Renal cortex interstitium (tissue), 11 donors: ENCODE measurements around the gene ADI1. TPM values are rescaled to one million over a fixed set of nuclear protein-coding genes. Genes with fewer than 3 reads are reported as not detected.
"Not testable (repeated sequence)": the region's sequence is repeated elsewhere in the genome, so short reads cannot be mapped to it uniquely, and the experiment has no call there.

Experiments used
- DNase-seq, 11 donors: peaks; one replicate each; pipeline ENCODE4 v3.0.0-alpha.2; 2013; ENCODE audit warnings: low read depth in 9 of 11, low spot score in 4 of 11; ENCODE audit errors: extremely low read depth in 1 of 11
- polyA plus RNA-seq, 3 donors: library from polyadenylated mRNA; unstranded; fragments of 120-200 nt; gene quantifications; one replicate each; pipeline ENCODE4 v1.2.1, GENCODE V29; 2013; ENCODE audit not compliant: insufficient read length in 3 of 3

Gene ADI1
- polyA plus RNA-seq, 3 donors, result 69.5 to 72.3 (median 70.5) TPM

DNA sequence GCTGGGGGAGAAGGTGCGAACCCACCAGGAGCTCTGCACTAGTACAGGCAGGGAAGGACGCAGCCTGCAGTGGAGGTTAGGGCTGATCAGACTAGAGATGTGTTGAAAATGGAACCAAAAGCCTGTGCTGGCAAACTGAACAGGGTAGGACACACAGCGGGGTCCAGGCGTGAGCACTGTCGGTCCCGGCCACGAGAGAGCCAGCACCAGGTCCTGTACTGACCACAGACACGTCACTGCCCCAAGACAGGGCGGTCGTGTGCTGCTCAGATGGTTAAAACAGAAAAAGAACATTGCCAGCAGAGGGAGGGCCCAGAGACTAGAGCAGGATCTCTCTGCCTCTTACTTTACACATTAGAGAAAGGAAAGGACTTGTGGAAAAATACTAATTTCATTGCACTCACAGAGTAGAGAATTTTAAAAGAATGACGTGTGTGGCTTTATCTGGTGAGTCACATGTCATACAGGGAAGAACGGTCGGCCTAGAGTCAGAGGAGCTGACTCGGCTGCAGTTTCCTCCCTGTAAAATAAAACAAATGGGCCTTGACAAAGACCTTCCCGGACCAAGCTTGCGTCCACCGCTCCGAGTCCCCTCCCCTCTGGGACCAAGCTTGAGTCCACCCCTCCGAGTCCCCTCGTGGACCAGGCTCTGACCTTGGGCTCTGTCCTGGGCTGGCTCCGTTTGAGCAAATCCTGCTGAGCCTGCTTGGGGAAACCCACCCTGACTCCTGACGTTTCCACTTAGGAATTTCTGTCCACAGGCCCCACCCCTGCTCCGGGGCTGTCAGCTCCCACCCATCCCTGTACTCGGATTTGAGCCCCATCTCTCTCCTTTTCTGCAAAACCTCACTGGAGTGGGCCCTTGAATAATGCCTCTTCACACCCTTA, 16.7 kb upstream of the ADI1 start:
- peak in 10 of 11 donors; percentile 52 to 86 (median 70) for DNase-seq

DNA sequence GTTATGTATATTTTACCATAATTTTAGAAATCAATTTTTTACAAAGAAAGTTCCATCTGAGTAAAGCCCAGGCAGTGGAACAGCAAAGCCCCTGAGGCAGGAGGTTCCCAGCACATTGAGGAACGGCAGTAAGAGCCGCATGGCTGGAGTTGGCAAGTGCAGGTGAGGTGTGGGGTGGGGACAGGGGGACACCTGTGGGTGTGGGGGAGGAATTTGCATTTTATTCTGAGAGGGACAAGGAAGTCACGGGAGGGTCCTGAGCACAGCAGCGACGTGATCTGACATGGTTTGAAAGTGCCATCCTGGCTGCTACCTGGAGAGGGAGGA, 16.1 kb upstream of the ADI1 start:
- DNase-seq, result peak in 1 of 11 donors; percentile 20

DNA sequence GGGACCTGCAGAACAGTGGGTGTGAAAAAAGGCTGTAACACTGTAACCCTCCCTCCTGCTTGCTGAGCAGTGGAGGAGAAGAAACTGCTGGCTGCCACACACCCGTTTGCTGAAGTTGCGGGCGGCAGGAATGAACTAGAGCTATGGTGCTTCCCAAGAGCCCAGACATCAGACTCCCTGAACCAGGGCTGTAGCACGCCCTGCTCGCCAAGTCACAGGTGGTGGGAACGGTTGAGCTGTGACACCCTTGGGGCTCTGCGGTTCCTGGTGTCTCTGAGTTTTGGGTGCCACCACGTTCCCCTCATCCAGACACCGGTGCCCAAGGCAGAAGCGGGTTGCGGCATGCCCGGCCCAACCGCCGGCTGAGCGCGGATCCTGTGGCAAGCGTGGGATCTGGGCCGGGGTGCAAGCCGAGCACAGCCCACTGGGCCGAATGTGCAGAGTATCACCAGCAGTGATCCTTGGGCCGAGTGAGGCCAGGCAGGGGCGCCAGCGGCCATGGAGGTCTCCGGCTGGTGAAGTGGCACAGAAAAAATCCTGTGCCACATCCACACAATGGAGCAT, 15.0 kb upstream of the ADI1 start:
- DNase-seq, result no peak

DNA sequence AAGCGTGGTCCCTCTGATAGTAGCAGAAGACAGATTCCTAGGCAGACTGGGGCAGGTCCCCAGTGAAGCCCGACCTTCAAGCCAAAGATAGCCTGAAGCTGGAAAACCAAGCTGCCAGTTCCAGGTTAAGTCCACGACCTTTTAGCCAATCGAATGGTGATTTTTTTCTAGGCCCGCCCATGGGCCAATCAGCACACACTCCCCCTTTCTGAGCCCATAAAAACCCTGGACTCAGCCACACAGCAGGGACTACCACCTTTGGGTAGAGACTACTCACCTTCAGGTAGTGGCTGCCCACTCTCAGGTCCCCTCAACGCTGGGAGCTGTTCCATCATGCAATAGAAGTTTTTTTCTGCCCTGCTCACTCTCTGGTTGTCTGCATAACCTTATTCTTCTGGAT, 14.5 kb upstream of the ADI1 start:
- DNase-seq, result no peak

DNA sequence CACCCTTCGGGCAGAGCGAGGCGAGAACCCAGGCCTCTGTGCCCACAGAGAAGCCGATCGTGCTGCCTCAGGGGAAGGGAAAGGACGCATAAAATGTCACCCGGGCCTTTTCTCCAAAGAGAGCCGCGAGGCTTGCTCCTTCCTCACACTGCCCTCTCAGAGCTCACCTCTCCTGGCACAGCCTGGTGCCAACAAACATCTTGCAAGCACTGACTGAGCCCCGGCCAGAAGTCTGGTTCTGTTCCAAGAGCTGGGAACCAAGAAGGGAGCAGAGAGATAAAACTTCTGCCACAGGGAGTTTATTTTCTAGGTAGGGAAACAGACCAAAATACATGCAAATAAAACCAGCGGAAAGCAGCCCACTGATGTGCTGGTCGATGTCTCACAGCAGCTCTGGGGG, 13.6 kb upstream of the ADI1 start:
- DNase-seq, result no peak

DNA sequence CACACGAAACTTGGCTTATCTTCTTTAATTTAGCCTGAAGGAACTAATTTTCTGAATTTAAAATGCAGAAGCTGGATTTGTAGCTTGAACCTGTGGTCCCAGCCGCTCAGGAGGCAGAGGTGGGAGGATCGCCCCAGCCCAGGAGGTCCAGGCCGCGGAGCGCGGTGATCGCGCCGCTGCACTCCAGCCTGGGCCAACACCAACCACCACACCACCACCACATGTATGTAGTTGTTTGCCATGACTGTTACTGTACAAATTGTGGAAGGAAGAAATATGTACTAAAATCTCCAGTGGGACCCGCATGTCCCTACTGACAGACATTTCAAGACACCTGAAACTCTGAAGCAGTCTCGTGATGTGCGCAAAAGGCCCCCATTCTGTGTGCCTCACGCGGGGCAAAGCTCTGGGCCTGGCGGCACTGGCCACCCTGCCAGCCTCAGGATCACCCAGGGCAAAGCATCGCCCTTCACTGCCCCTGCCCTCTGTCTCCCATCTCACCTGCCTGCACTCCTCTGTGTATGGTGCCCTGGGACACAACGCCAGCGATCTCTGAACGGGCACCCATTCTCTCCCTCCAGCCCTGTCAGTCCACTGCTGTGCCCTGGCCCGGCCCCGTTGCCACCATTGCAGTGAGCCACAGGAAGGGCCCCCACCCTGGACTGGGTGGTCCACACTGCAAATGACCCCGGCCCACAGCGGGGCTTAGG, 10.1 kb upstream of the ADI1 start:
- DNase-seq, result no peak

DNA sequence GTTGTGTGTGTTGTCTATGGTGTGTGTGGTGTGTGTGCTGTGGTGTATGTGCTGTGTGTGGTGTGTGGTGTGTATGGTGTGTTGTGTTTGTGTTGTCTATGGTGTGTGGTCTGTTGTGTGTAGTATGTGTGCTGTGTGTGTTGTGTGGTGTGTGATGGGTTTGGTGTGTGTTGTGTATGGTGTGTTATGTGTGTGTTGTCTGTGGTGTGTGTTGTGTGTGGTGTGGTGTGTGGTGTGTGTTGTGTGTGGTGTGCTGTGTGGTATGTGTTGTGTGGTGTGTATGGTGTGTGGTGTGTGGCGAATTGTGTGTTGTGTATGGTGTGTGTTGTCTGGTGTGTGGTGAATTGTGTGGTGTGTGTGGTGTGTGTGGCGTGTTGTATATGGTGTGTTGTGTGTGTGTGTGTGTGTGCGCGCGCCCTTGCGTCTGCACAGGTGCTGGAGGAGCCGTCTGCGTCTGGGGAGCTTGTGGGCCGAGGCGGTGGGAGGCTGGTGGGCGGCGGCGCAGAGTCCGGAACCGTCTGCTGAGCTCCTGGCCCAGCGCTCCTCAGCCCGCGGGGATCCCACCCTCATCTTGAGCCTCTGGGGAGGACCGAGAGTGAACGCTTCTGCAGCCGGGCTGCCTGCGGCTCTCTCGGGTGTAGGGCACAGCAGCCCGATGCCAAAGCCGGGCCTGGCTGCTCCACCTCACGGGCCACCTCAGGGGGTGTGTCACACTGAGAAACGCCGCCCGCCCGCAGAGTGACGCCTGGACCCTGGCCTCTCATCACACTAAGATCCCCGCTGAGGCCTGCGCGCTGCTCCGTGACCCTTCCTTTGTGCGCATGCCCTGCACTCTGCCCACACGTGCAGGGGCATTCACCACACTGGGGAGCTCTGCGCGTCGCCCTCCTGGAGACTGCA, 8.8 kb upstream of the ADI1 start:
- no peak for DNase-seq

DNA sequence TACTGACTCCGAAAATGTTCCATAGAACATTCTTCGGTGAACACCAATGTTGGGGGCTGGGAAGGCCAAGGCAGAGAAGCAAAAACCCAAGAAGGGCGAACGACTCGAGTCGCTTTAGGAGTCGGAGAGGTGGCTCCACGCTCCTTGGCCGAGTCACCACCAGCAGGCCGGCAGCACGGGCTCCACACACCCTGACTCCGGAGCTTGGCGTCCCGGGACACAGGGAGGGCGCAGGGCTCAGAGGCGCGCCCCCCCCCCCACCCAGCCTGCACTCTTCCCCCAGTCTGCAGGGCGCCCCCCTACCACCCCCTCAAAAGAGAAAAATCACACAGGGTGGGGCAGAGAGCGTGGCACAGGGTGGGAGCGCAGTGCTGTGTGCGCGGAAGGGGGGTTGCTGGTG, 7.5 kb upstream of the ADI1 start:
- no peak for DNase-seq

DNA sequence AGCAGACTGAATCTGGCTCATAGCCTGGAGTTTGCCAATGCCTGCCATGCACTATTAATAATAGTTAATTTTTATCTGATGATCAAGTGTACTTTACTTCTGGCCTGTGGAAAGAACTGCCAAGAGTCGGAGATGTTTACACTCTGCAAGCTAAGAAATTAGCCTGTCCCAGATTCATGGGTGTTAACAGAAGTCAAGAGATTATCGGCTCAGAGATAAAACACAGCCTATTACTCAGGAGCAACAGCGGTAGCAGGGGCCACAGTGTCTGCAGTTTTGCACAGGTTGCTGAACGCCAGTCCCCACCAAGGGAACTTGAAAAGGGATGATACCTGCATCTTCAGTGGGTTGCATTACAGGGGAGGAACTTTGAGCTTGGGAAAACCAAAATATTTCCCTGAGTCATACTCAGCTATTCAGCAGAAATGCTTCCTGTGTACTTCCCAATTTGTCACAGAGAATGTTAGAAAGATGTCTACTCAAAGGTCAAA, 4.3 kb upstream of the ADI1 start:
- no peak for DNase-seq

DNA sequence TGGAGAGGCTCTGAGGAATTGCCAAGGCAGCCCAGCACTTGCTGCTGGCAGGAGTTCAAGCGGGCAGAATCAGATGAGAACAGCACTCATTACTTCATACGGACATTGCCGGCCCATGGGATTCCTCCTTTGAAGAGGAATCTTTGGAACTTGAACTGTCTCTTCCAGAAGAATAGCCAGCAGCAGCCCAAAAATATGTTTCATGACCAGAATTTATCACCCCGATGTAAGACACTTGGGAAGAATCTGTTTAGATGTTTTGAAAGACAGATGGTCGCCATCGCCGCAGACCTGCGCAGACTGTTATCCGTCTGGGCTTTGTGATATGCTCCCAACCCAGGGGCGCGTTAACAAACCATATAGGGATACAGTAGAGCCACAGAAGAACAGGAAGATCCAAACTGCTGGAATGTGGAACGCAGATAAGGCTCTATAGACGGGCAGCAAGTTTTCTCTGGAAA, 3.7 kb upstream of the ADI1 start:
- DNase-seq, result no peak

DNA sequence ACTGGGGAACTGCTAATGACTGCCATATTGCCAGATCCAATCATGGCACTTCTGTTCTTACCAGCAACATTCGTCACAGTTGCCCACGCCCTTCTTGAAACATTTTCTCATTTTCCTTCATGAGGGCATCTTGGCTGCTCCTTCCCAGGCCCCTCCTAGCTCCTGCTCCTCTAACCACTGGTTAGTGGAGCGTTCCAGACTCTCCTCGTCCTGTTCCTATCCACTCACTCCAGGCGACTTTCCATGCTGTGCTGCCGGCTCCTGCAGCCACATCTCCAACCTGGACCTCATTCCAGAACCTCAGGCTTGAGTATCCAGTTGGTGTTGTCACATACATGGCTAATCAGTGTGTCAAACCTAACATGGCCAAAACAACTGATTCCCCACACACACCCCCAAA, 1.3 kb upstream of the ADI1 start:
- DNase-seq, result no peak

DNA sequence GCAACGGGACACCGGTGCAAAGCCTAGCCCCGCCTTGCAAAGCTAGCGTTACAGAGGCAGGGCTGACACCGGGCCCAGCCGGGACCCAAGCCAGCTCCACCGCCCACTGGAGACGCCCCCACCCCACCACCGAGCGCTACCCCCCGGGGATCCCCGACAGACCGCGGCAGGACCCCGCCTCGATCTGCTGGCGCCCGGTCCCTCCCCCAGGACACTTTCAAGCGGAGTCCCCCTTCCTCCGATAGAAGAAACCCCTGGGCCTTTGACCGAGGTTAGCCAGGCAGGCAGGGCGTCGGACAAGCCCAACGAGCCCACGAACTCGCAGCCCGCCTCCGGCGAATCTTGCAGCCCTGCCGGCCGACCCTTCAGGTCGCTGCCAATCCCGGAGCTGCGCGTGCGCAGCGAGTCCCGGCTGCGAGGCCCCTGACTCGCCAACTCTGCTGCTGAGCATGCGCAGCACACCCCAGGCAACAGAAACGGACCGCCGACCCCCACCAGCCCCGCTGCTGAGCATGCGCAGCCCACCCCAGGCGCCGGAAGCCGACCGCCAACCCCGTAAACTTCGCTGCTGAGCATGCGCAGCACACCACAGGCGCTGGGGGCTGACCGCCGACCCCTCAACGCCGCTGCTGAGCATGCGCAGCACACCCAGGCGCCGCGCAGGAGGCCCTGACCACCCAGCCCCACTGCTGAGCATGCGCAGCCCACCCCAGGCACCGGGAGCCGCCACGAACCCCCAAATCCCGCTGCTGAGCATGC, 656 bp downstream of the ADI1 start:
- DNase-seq, result peak; percentile 94 to 100 (median 98)

DNA sequence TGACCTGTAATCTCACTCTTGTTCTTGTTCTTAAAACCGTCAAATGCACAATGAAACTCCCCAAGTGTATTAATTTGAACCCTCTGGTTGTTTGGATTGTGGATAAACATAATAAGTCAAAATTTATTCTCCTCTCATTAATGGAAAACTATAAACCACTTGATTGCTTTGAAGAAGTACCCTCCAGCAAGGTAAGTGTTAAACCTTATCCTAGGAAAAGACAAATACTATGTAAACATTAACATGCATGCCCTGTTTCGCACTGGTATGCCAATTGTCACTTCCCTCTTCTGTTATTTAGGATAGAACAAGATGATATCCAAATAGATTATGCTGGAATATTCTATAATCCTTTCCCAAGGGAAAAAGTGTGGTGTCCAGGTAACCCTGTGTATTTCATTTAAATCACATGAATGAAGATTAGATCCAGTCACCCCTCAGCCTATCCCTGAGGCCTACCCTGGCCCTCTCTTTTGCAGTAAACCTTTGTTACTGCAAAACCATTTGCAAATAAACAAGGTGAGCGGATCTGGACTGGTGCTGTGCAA, 1.3 kb downstream of the ADI1 start:
- no peak for DNase-seq

DNA sequence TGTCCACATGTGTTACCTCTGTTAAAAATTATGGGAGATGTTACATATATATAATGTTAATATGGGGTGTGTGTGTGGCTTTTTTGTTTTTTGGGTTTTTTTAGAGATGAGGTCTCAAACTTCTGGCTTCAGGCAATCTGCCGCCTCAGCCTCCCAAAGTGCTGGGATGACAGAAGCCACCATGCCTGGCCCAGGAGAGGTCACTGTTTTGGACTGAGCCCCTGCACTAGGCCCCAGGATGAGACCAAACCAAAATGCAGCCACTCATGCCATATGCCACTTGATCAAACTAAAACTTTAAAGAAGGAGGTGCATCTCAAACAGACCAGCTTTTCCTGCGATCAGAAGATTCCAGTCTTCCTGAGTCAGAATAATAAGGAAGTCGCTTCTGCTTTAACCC, 2.5 kb downstream of the ADI1 start:
- DNase-seq, result no peak

DNA sequence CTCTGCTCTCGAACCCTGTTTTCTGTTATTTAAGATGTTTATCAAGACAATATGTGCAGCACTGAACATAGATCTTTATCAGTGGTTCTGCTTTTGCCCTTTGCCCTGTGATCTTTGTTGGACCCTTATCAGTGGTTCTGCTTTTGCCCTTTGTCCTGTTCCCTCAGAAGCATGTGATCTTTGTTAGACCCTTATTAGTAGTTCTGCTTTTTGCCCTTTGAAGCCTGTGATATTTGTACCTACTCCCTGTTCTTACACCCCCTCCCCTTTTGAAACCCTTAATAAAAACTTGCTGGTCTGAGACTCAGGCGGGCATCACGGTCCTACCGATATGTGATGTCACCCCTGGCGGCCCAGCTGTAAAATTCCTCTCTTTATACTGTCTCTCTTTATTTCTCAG, 3.9 kb downstream of the ADI1 start:
- DNase-seq, result not testable (repeated sequence)

DNA sequence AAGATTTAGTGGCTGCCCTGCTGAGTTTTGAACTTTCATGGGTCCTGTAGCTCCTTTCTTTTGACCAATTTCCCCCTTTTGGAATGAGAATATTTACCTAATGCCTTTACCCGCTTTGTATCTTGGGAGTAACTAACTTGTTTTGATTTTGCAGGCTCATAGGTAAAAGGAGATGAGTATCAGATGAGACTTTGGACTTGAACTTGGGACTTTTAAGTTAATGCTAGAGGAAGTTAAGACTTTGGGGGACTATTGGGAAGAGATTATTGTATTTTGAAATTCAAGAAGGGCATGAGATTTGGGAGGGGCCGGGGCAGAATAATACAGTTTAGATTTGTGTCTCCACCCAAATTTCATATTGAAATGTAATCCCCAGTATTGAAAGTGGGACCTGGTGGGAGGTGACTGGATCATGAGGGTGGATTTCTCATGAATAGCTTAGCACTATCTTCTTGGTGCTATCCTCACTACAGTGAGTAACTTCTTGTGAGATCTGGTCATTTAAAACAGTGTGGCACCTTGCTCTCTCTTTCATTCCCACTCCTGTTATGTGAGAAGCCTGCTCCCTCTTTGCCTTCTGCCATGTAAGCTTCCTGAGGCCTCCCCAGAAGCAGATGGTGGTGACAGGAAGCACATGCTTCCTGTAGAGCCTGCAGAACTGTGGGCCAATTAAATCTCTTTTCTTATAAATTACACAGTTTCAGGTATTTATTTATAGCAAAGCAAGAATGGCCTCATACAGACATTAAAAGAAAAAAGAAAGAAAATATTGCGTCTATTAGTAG, 6.1 kb downstream of the ADI1 start:
- DNase-seq, result no peak

DNA sequence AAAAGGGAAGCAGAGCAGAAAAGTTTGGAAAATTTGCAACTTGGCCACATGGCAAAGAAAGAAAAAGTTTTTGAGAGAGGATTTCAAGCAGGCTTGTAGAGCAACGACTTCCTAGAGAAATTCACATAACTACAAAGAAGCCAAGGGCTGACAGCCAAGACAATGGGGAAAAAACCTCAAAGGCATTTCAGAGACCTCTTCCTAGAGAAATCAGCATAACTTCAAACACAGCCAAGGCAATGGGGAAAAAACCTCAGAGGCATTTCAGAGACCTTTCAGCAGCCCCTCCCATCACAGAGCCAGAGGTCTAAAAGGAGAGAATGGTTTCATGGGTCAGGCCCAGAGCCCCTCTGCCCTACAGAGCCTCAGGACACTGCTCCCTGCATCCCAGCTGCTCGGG, 7.2 kb downstream of the ADI1 start:
- DNase-seq, result no peak
